IMR-90 (cell line): ENCODE measurements around the gene PITPNC1.

Experiments
- CTCF ChIP-seq: conservative IDR thresholded peaks from 2 replicates; pipeline ENCODE4 v1.5.1; 2012; ENCODE audit warnings: mild to moderate bottlenecking, low read depth, low read length, improper control_type of control experiment
- RAD21 ChIP-seq: IDR thresholded peaks from 2 replicates; pipeline ENCODE4 v1.6.1; 2012; ENCODE audit warnings: low read length, improper control_type of control experiment

GRCh38 chr17:67523101-67523500 is 146.0 kb downstream of the PITPNC1 start:
- no peak for TF ChIP-seq CTCF
- no peak for TF ChIP-seq RAD21
